Upper lobe of left lung (tissue), 6 donors: ENCODE results near the gene STMN1. TPM values are rescaled to one million over a fixed set of nuclear protein-coding genes. Genes with fewer than 3 reads are reported as not detected.

ENCODE experiments used
- ATAC-seq, 2 donors: fragments of 200-7000 bp; cut with Tn5 transposase; one replicate each; pipeline ENCODE4 v1.9.1; 2022; ENCODE audit warnings: mild to moderate bottlenecking in 2 of 2, moderate library complexity in 2 of 2; ENCODE audit not compliant: low FRiP score in 2 of 2
- DNase-seq, 2 donors: peaks; one replicate each; pipeline ENCODE4 v3.0.0-alpha.2; 2019 to 2020
- H3K27ac ChIP-seq, 4 donors: fragments of 200-600 bp; sonication (generic); one replicate each; pipeline ENCODE4 v1.5.1; 2016 to 2019
- H3K27me3 ChIP-seq, 4 donors: fragments of 200-600 bp; sonication (generic); one replicate each; pipeline ENCODE4 v1.5.1; 2017 to 2019
- H3K36me3 ChIP-seq, 4 donors: fragments of 200-600 bp; sonication (generic); one replicate each; pipeline ENCODE4 v1.5.1; 2016 to 2019
- H3K4me1 ChIP-seq, 4 donors: fragments of 200-600 bp; sonication (generic); one replicate each; pipeline ENCODE4 v1.5.1; 2018 to 2019
- H3K4me3 ChIP-seq, 4 donors: fragments of 200-600 bp; sonication (generic); one replicate each; pipeline ENCODE4 v1.5.1; 2017 to 2019; ENCODE audit warnings: mild to moderate bottlenecking in 2 of 4, moderate library complexity in 1 of 4
- H3K9me3 ChIP-seq, 4 donors: fragments of 200-600 bp; sonication (generic); one replicate each; pipeline ENCODE4 v1.5.1; 2018 to 2019
- EP300 ChIP-seq, 4 donors: sonication (generic); formaldehyde crosslinking; IDR thresholded peaks; one replicate each; pipeline ENCODE4 v1.5.1; 2017; ENCODE audit warnings: antibody characterized with exemption in 4 of 4, control low read depth in 2 of 4
- POLR2A ChIP-seq, 4 donors: fragments of 450-650 bp; IDR thresholded peaks; one replicate each; pipeline ENCODE4 v1.5.1; 2016 to 2017; ENCODE audit warnings: antibody characterized with exemption in 4 of 4, mild to moderate bottlenecking in 2 of 4
- POLR2AphosphoS5 ChIP-seq, 2 donors: sonication (generic); formaldehyde crosslinking; IDR thresholded peaks; one replicate each; pipeline ENCODE4 v1.5.1; 2017; ENCODE audit warnings: antibody characterized with exemption in 2 of 2
- WGBS, 2 donors: methylation state at CpG; one replicate each; pipeline ENCODE4 v1.1.5; 2017 to 2018; 5-methylcytosine and 5-hydroxymethylcytosine counted together
- total RNA-seq, 6 donors: library from RNA; depleted of rRNA in 4 of 6; stranded (reverse); fragments of >200 nt in 4 of 6; gene quantifications; one replicate each; pipeline versions ENCODE4 v1.1.0 to v1.2.1, GENCODE V29; 2016 to 2021
- TF ChIP-seq, protein P1 (sequence below), 6 experiments: fragments of 450-650 bp in 4 of 6; fragments of 200-600 bp in 2 of 6; sonication (generic) in 2 of 6; IDR thresholded peaks; one replicate each; pipeline ENCODE4 v1.5.1; 2016 to 2019; ENCODE audit warnings: antibody characterized with exemption in 6 of 6
- donor health status: DM: no; HTN: no; CAD: no; lungs with moderate emphysema.
- donor health status: DM: no; HTN: yes; CAD: no; lungs with severe emphysema.

STMN1 gene
- total RNA-seq, 6 donors from 2014 or later = 38.3 to 103 (median 52.2) TPM

DNA sequence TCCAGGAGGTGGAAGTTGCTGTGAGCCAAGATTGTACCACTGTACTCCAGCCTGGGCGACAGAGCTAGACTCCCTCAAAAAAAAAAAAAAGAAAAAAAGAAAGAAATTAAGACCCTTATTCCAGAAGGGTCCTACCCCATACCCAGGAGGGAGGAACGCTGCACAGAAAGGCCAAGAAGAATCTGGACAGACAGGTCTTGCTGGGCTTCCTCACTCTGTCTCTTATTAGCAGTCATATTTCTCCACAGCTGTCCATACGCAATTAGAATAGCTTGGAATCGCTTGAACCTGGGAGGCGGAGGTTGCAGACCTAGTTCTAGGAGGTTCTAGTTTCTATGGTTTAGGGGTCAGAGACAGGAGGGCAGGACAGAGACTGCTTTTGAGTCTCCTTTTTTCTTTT lies 27.5 kb downstream of the STMN1 start:
- H3K27me3 ChIP-seq = no peaks in the 10 kb centered on the region
- no peaks in the 10 kb centered on the region for H3K36me3 ChIP-seq
- no peak for TF ChIP-seq POLR2A (IDR thresholded peaks at IDR 0.05)
- TF ChIP-seq, protein P1, sequence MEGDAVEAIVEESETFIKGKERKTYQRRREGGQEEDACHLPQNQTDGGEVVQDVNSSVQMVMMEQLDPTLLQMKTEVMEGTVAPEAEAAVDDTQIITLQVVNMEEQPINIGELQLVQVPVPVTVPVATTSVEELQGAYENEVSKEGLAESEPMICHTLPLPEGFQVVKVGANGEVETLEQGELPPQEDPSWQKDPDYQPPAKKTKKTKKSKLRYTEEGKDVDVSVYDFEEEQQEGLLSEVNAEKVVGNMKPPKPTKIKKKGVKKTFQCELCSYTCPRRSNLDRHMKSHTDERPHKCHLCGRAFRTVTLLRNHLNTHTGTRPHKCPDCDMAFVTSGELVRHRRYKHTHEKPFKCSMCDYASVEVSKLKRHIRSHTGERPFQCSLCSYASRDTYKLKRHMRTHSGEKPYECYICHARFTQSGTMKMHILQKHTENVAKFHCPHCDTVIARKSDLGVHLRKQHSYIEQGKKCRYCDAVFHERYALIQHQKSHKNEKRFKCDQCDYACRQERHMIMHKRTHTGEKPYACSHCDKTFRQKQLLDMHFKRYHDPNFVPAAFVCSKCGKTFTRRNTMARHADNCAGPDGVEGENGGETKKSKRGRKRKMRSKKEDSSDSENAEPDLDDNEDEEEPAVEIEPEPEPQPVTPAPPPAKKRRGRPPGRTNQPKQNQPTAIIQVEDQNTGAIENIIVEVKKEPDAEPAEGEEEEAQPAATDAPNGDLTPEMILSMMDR (IDR thresholded peaks at IDR 0.05) = no peak
- no peak for TF ChIP-seq POLR2AphosphoS5 (IDR thresholded peaks at IDR 0.05)
- no peak for TF ChIP-seq EP300 (IDR thresholded peaks at IDR 0.05)
- H3K4me3 ChIP-seq = no peak overlapping the region
- no peaks in the 10 kb centered on the region for H3K9me3 ChIP-seq
- H3K27ac ChIP-seq = no peak overlapping the region
- 85 to 89% methylated on average over 5 of the region's 5 CpGs for WGBS, 2 donors
- ATAC-seq (no peak), DNase-seq (no peak)
- peaks cover 9 to 24% (median 19%) of the 10 kb centered on the region in 4 donors for H3K4me1 ChIP-seq

DNA sequence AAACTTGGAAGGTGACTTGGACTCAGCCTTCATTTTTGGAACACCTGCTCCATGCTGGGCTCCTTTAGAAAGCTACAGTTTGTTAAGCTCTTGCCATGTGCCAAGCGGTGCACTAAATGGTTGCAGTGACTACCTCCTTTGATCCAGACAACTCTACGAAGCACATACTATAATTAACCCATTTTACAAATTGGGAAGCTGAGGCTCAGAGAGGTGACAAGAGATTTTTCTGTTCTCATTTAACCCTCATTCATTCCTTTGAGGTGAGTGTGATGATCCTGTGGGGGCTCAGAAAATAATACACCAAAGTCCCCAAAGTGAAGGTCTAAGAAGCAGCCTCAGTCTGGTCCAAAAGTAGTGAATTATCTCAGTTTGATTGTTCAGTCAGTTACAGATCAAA lies 29.1 kb downstream of the STMN1 start:
- ATAC-seq (no peak), DNase-seq (no peak)
- H3K9me3 ChIP-seq = no peaks in the 10 kb centered on the region
- H3K36me3 ChIP-seq = no peaks in the 10 kb centered on the region
- no peaks in the 10 kb centered on the region for H3K27me3 ChIP-seq
- TF ChIP-seq, protein P1 (IDR thresholded peaks at IDR 0.05) = no peak
- TF ChIP-seq POLR2AphosphoS5 (IDR thresholded peaks at IDR 0.05) = no peak
- TF ChIP-seq EP300 (IDR thresholded peaks at IDR 0.05) = no peak
- no peak for TF ChIP-seq POLR2A (IDR thresholded peaks at IDR 0.05)
- H3K4me3 ChIP-seq = no peak overlapping the region
- 88 to 92% methylated on average over 2 of the region's 2 CpGs for WGBS, 2 donors
- no peak overlapping the region for H3K27ac ChIP-seq
- peaks cover 24 to 36% (median 31%) of the 10 kb centered on the region in 4 donors for H3K4me1 ChIP-seq

DNA sequence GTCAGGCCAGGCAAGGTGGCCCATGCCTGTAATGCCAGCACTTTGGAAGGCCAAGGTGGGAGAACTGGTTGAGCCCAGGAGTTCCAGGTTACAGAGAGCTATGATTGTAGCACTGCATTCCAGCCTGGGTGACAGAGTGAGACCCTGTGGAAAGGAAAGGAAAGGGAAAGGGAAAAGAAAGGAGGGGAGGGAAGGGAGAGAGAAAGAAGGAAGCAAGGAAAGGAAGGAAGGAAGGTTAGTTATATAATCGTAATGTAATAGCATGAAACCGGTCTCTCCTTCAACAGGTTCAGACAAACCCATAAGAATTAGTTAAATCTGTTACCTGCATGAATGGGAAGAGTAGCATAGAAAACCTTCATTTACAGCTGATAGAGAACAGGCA lies 29.5 kb downstream of the STMN1 start:
- H3K27me3 ChIP-seq = no peaks in the 10 kb centered on the region
- peak overlapping the region in 3 of 4 donors; percentile 72 to 90 (median 81) for H3K27ac ChIP-seq
- 54 to 59% methylated on average over 2 of the region's 2 CpGs for WGBS, 2 donors

DNA sequence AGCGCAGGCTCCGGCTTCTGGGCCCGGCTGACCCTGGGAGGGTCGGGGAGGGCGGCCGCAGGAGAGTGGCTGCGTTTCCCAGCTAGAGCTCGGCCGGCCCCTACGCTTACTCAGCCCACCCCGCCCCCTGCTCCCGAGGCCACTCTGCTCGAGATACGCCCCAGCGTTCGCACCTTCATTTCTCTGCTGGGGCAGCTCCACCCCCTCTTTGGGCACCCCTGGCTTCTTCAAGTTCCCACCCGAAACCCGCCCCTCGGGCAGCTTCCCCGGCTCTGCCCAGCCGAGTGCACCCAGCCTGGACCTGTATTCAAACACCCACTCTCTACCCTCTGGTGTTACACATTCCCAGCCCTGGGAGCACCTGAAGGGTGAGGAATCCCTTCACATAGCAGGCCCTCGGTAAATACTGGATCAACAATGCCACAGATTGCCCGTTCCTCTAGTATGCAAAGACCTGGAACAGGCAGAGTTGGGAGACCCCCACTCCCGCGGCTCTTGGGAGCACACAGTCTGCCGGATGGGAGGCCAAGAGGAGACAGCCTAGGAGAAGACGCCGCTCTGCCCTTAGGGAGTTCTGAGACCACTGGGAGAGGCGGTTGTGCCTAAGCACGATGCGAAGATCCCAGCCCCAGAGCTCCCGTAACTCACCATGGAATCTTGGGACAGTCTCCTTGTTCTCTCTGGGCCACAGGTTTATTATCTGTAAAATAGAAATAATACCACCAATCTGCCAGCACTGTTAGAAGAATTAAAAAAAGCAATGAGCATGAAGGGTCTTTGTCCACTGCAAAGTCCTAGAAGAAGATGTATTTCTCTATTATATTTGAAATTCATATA lies 30.1 kb downstream of the STMN1 start:
- 28 to 67% methylated on average over 7 to 32 of the region's 32 CpGs for WGBS, 2 donors
- Histone ChIP-seq H3K27me3 (no peaks in the 10 kb centered on the region), H3K4me3 (peak overlapping the region in 3 of 4 donors; percentile 54 to 86 (median 63)), H3K9me3 (no peaks in the 10 kb centered on the region), H3K27ac (peak overlapping the region; percentile 72 to 90 (median 80)), H3K36me3 (no peaks in the 10 kb centered on the region), H3K4me1 (peaks cover 35 to 46% (median 41%) of the 10 kb centered on the region in 4 donors)
- DNase-seq (no peak), ATAC-seq (peak; percentile 23 to 77)
- TF ChIP-seq, protein P1 (IDR thresholded peaks at IDR 0.05) = no peak
- no peak for TF ChIP-seq POLR2AphosphoS5 (IDR thresholded peaks at IDR 0.05)
- TF ChIP-seq EP300 (IDR thresholded peaks at IDR 0.05) = no peak
- no peak for TF ChIP-seq POLR2A (IDR thresholded peaks at IDR 0.05)

More for the DNA sequence above, 29.5 kb downstream of the STMN1 start:
- no peak for DNase-seq
- Histone ChIP-seq H3K4me1 (peaks cover 29 to 40% (median 35%) of the 10 kb centered on the region in 4 donors), H3K36me3 (no peaks in the 10 kb centered on the region), H3K9me3 (no peaks in the 10 kb centered on the region), H3K4me3 (no peak overlapping the region)
- TF ChIP-seq EP300 (IDR thresholded peaks at IDR 0.05) = no peak
- TF ChIP-seq POLR2AphosphoS5 (IDR thresholded peaks at IDR 0.05) = no peak
- TF ChIP-seq, protein P1 (IDR thresholded peaks at IDR 0.05) = no peak
- TF ChIP-seq POLR2A (IDR thresholded peaks at IDR 0.05) = no peak
- ATAC-seq = no peak
